Measurements from ENCODE around the gene SLC9A2.

Gene SLC9A2

DNA sequence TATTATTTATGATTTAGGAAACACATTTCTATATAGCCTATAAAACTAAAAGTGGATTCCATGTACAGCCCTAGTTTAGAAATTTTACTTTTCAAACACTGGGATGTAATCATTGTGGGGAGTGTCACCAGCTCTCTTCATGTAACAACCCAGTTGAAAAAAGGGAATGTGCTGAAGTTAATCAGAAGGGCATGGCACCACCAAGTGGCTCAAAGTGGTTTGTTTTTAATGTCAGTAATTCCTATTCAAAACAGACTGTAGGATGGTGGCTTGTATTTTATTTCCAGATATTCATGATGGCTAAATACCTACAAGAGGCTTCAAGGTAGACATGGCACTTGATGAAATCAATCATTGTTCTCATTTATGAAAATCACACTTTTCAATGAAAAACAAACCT, 84.4 kb downstream of the SLC9A2 start:
- Histone ChIP-seq H3K27ac (no peak overlapping the region), H3K4me3 (no peak overlapping the region)
- TF ChIP-seq, protein P1, sequence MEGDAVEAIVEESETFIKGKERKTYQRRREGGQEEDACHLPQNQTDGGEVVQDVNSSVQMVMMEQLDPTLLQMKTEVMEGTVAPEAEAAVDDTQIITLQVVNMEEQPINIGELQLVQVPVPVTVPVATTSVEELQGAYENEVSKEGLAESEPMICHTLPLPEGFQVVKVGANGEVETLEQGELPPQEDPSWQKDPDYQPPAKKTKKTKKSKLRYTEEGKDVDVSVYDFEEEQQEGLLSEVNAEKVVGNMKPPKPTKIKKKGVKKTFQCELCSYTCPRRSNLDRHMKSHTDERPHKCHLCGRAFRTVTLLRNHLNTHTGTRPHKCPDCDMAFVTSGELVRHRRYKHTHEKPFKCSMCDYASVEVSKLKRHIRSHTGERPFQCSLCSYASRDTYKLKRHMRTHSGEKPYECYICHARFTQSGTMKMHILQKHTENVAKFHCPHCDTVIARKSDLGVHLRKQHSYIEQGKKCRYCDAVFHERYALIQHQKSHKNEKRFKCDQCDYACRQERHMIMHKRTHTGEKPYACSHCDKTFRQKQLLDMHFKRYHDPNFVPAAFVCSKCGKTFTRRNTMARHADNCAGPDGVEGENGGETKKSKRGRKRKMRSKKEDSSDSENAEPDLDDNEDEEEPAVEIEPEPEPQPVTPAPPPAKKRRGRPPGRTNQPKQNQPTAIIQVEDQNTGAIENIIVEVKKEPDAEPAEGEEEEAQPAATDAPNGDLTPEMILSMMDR (IDR thresholded peaks at IDR 0.05) = no peak
- DNase-seq (ENCODE audit: low spot score) = no peak

DNA sequence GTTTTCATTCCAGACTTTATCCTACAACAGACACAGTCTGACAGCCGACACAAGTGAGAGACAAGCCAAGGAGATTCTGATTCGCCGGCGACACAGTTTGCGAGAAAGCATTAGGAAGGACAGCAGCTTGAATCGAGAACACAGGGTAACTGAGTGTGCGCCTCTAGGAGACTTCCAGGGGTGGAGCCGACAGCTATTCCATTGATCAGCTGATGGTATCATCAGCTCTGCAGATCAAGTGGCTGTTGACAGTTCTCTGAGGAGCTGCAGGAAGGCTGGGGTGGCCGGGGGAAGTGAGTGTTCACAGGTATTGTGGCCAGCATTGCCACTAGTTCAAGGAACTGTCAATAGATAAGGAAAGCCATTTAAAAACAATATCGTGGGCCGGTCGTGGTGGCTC, 85.2 kb downstream of the SLC9A2 start:
- no peak overlapping the region for H3K27ac ChIP-seq
- H3K4me3 ChIP-seq = no peak overlapping the region
- DNase-seq (ENCODE audit: low spot score) = no peak
- TF ChIP-seq, protein P1 (IDR thresholded peaks at IDR 0.05) = no peak

DNA sequence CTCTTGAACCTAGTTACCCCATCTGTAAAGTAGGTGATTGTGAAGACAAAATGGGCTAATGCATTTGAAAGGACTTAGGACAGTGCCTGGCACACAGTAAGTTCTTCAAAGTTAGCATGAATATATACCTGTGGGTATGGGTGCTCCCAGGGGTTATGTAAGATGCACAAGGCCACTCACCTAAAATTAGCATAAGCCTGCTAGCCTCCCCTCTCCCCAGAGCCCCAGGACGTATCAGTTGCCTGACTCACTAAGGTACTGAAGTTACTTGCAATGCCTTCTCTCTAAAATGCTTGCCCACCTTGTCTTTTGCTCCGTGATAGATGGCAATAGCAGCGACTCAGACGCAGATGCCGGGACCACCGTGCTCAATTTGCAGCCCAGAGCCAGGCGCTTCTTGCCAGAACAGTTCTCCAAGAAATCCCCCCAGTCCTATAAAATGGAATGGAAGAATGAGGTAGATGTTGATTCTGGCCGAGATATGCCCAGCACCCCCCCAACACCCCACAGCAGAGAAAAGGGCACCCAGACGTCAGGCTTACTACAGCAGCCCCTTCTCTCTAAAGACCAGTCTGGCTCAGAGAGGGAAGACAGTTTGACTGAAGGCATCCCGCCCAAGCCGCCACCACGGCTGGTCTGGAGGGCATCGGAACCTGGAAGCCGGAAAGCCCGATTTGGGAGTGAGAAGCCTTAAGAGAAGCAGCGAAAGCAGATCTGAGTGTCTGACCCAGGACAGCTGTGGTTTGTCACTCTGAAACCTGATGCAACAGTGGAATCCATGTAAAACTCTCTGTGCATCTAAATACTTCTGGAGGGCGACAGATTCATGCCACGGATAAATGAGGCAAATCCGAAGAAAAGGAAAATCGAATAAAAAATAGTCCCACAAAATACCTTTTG, 88.7 kb downstream of the SLC9A2 start:
- no peak overlapping the region for H3K27ac ChIP-seq
- TF ChIP-seq, protein P1 (IDR thresholded peaks at IDR 0.05) = no peak
- DNase-seq (ENCODE audit: low spot score) = no peak
- no peak overlapping the region for H3K4me3 ChIP-seq

DNA sequence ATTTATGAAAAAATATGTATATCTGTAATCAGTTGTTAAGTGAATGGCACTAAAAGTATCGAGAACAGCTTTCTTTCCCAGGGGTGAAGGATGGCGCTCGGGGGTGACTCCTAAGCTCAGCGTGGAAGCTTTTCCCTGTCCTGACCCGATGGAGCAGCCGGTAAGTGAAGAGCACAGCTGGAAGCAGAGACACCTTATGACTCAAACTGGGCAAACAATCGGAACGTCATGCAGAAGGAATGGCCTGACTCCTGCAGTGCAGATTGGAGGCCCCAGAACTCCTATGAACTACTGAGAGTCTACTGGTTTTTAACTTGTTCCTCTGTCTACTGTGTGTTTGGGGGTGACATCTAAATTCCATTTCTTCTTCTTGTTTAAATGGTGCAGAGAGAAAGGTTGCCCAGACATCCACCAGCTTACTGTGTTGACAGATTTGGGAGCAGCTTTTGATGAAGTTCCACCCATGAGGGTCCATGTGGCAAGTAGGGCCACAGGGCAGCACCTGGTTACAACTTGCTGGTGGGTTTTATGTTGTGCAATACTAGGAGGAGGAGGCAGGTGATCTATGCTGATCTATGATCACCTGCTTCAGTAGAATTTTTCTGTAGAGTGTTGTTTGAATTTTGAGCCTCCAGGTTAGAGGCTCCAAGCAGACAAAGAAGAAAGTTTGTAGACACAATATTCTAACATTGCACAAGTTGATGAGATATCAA, 89.7 kb downstream of the SLC9A2 start:
- no peak overlapping the region for H3K27ac ChIP-seq
- no peak for DNase-seq (ENCODE audit: low spot score)
- no peak overlapping the region for H3K4me3 ChIP-seq
- TF ChIP-seq, protein P1 (IDR thresholded peaks at IDR 0.05) = no peak

DNA sequence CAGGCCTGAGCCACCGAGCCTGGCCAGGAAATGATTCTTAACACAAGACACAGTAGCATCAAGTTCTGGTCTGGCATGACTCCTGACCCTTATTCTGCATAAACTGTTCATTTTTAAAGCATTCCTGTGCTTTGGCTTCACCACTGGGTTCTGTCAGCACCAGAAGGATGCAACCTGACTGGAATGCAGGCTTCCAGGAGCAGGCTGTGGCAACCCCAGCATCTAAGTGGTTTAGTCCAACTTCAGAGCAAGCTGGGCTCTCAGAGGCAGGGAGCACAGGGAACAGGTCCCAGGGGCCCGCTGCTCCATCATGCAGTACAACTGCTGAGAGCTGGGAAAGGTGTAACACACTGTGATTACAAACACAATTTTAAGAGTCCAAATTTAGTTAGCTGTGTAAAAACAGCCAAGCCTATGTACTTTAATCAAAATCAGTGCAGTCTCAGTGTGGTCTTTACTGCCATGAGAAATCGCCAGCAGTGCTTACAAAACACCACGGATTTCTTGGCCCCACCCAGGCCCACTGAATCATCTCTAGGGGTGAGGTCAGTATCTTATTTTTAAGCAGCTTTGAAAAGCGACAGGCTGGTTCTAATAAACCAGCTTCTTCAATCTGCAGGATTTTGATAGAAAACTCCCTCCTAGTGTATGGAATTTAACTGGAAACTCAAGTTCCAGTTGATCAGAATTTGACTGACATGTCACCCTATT, 98.1 kb downstream of the SLC9A2 start:
- Histone ChIP-seq H3K4me3 (no peak overlapping the region), H3K27ac (no peak overlapping the region)
- DNase-seq (ENCODE audit: low spot score) = no peak
- TF ChIP-seq, protein P1 (IDR thresholded peaks at IDR 0.05) = no peak

DNA sequence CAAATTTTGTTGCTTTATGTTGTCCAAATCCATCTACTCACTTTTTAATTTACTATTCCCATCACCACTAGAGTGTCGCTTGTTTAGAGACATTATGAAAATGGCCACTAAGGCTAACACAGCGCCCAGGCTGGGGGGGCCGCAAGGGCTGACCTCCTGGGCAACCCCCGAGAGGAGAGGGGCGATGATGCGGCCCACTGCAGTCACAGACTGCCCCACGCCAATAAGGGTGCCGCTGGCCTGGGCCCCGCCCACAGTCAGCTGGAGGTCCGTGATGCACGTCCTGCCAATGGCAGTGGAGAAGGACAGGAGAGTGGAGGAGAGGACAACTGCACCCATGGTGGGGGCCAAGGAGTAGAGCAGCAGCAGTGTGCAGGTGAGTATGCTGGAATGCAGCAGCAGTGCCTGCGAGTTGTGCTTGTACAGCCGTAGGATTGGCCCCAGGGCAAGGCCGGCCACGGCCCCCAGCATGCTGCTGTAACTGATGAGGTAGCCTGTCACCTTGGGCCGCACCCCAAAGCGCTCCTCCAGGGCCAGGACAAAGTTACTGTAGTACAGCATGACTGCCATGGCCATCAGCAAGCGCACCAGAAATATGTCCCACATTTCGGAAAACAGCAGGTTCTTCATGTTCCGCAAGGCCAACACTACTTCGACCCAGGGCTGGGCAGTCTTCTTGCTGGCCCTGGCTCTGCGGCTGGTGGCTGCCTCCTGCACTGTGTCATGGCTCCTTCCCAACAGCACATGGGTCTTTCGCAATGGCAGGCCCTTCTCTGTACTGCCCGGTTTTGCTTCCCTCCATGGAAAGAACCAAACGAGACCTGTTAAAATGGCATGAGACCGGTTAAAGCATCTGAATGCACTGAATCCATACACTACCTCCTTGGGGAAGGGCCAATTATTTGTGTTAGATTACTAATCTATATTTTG, 99.3 kb downstream of the SLC9A2 start:
- TF ChIP-seq, protein P1 (IDR thresholded peaks at IDR 0.05) = no peak
- no peak for DNase-seq (ENCODE audit: low spot score)
- H3K4me3 ChIP-seq = no peak overlapping the region
- H3K27ac ChIP-seq = no peak overlapping the region
